ENCODE results near the gene WDR47.
"Not testable (repeated sequence)": the region's sequence is repeated elsewhere in the genome, so short reads cannot be mapped to it uniquely, and the experiment has no call there.

The WDR47 gene

GRCh38 chr1:109040627-109040988 is 1.3 kb downstream of the WDR47 start:
- no peak for DNase-seq (ENCODE audit: extremely low read depth, low read depth)
- no peak for TF ChIP-seq CTCF (IDR thresholded peaks at IDR 0.05; ENCODE audit: low read depth, low read length, missing control alignments)
- H3K4me3 ChIP-seq (replicated peaks; ENCODE audit: low read depth, low read length) = peak overlapping the region; percentile 96

GRCh38 chr1:109034382-109034781 is 7.5 kb downstream of the WDR47 start:
- no peak for TF ChIP-seq CTCF (IDR thresholded peaks at IDR 0.05; ENCODE audit: low read depth, low read length, missing control alignments)
- H3K4me3 ChIP-seq (replicated peaks; ENCODE audit: low read depth, low read length) = no peak overlapping the region
- no peak for DNase-seq (ENCODE audit: extremely low read depth, low read depth)

- H3K4me3 ChIP-seq (replicated peaks; ENCODE audit: low read depth, low read length); DNase-seq (ENCODE audit: extremely low read depth, low read depth): not testable (repeated sequence)
Measured at GRCh38 chr1:109029493-109029892, 12.4 kb downstream of the WDR47 start.

- H3K4me3 ChIP-seq (replicated peaks; ENCODE audit: low read depth, low read length) = no peak overlapping the region
- no peak for TF ChIP-seq CTCF (IDR thresholded peaks at IDR 0.05; ENCODE audit: low read depth, low read length, missing control alignments)
- DNase-seq (ENCODE audit: extremely low read depth, low read depth) = no peak
Measured at GRCh38 chr1:109027841-109028240, 14.1 kb downstream of the WDR47 start.

GRCh38 chr1:109025694-109026093 is 16.2 kb downstream of the WDR47 start:
- TF ChIP-seq CTCF (IDR thresholded peaks at IDR 0.05; ENCODE audit: low read depth, low read length, missing control alignments) = no peak
- DNase-seq (ENCODE audit: extremely low read depth, low read depth) = no peak
- no peak overlapping the region for H3K4me3 ChIP-seq (replicated peaks; ENCODE audit: low read depth, low read length)

GRCh38 chr1:109024646-109025045 is 17.3 kb downstream of the WDR47 start:
- no peak for DNase-seq (ENCODE audit: extremely low read depth, low read depth)
- TF ChIP-seq CTCF (IDR thresholded peaks at IDR 0.05; ENCODE audit: low read depth, low read length, missing control alignments) = no peak
- no peak overlapping the region for H3K4me3 ChIP-seq (replicated peaks; ENCODE audit: low read depth, low read length)

- TF ChIP-seq CTCF (IDR thresholded peaks at IDR 0.05; ENCODE audit: low read depth, low read length, missing control alignments) = no peak
- no peak for DNase-seq (ENCODE audit: extremely low read depth, low read depth)
Measured at GRCh38 chr1:109020693-109021257, 21.1 kb downstream of the WDR47 start.

GRCh38 chr1:109017719-109018118 is 24.2 kb downstream of the WDR47 start:
- H3K4me3 ChIP-seq (replicated peaks; ENCODE audit: low read depth, low read length); DNase-seq (ENCODE audit: extremely low read depth, low read depth): not testable (repeated sequence)

More at GRCh38 chr1:109020693-109021257, 21.1 kb downstream of the WDR47 start:
- H3K4me3 ChIP-seq (replicated peaks; ENCODE audit: low read depth, low read length) = no peak overlapping the region
